Measurements from ENCODE around the gene LIN7B.

DNA sequence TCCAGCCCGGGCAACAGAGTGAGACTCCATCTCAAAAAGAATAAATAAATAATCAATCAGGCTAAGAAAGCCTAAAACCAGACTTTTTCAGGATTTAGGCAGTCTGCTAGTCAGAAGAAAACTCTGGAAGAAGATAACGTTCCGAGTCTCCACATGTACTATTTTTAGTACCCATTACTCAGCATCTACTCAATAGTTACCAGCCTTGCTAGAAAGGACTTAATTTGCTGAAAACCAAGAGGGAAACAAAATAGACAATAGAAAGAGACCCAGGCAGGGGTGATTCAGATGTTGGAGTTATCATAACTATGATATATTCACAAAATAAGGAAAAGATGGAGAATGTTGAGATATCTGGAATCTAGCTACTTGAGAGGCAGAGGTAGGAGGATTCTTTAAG, 3.6 kb upstream of the LIN7B start:
- TF ChIP-seq, protein P1, sequence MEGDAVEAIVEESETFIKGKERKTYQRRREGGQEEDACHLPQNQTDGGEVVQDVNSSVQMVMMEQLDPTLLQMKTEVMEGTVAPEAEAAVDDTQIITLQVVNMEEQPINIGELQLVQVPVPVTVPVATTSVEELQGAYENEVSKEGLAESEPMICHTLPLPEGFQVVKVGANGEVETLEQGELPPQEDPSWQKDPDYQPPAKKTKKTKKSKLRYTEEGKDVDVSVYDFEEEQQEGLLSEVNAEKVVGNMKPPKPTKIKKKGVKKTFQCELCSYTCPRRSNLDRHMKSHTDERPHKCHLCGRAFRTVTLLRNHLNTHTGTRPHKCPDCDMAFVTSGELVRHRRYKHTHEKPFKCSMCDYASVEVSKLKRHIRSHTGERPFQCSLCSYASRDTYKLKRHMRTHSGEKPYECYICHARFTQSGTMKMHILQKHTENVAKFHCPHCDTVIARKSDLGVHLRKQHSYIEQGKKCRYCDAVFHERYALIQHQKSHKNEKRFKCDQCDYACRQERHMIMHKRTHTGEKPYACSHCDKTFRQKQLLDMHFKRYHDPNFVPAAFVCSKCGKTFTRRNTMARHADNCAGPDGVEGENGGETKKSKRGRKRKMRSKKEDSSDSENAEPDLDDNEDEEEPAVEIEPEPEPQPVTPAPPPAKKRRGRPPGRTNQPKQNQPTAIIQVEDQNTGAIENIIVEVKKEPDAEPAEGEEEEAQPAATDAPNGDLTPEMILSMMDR (conservative IDR thresholded peaks at IDR 0.05 in 1 of 2, IDR thresholded peaks at IDR 0.05 in 1 of 2; ENCODE audit: low read depth in 1 of 2, low read length in 2 of 2): no peak
- no peak for TF ChIP-seq EZH2 (IDR thresholded peaks at IDR 0.05; ENCODE audit: low read length, missing control alignments)
